ENCODE data around the gene EFL1. TPM values are rescaled to one million over a fixed set of nuclear protein-coding genes. Genes with fewer than 3 reads are reported as not detected.

Gene EFL1
- 24.6 and 27.8 TPM in 2 replicates for total RNA-seq (2012; rRNA removed)
- 8.7 and 10.1 TPM in 2 replicates for polyA plus RNA-seq (2012; rRNA removed)
- 2.4 and 3.1 TPM in 2 replicates for polyA plus RNA-seq (2012; cell fraction: cytosol; rRNA removed)
- polyA plus RNA-seq (2012; cell fraction: nucleus; rRNA removed; ENCODE audit: low replicate concordance) = 1.2 and 7.8 TPM in 2 replicates
- Bru-seq, nascent RNA = percentile 75 among the genes with signal in this experiment
- percentile 55 among the genes with signal in this experiment for BruChase-seq, experiment 1, labeled RNA remaining after a 6-hour chase
- BruChase-seq, experiment 2, labeled RNA remaining after a 2-hour chase = percentile 55 among the genes with signal in this experiment
- long read RNA-seq, transcript EFL1-201 (20 exons, 3,675 nt) = major isoform, 9 of 20 reads
- long read RNA-seq, partial matches to known transcripts = 4 of 20 reads
- long read RNA-seq, other reads (novel, unspliced or antisense) = 7 of 20 reads

DNA sequence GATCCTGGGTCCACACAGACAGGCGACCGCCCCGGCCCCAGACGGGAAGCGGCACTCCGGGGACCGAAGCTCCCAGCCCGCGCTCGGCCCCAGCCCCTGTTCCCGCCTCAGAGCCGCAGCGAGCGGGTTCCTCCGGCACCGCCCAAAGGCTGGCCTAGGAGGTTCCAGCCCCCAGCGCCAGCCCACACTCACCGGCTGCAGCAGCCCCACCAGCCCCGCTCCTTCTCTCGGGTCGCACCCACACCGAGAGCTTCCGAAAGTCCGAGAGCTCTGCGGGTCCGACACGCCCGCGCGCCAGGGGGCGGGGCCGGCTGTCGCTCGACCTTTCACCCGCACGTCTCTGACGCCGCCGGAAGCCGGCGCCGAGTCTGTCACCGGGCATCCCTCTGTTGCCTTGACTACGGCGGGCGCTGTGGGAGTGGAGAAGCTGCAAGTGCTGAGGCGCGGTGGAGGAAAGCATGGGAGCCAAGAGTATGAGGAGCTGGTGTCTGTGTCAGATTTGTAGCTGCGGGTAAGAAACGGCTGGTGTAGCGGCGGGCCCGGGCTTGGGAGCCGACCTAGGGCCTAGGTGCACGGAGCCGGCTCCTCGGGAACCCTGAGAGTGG is at the start of gene EFL1, which contains the start of gene SAXO2:
EFL1 (minus strand) TSS at position 313 of the 605 bp plus-strand sequence. CDS start 956 bp downstream, outside the sequence.
SAXO2 (plus strand) TSS at position 397 of the 605 bp plus-strand sequence; CDS start at position 459, 62 bp downstream.
- Histone ChIP-seq H4K5ac (ENCODE audit: low read depth, low read length) (peak within 1 kb of the TSS; percentile 8; the same call in 1 of the 2 replicates), H2BK120ac (ENCODE audit: low read depth, low read length) (no peak within 1 kb of the TSS), H3K4me2 (ENCODE audit: low read depth, low read length) (peak within 1 kb of the TSS; percentile 74), H3K56ac (ENCODE audit: extremely low read depth, insufficient read depth, low read length) (no peak within 1 kb of the TSS), H2AFZ (replicated peaks; ENCODE audit: low read length, poor library complexity) (peak within 1 kb of the TSS; percentile 97), H2BK15ac (ENCODE audit: low read depth, low read length) (no peak within 1 kb of the TSS), H3K4ac (ENCODE audit: low read depth, low read length) (peak within 1 kb of the TSS; percentile 36; the same call in 1 of the 2 replicates), H3K18ac (ENCODE audit: low read depth, low read length) (no peak within 1 kb of the TSS), H3K23ac (ENCODE audit: low read depth, low read length) (peak within 1 kb of the TSS; percentile 52; the same call in 1 of the 2 replicates), H4K8ac (ENCODE audit: low read depth in 2 of 2, low read length in 2 of 2) (peak within 1 kb of the TSS in 1 of 2 experiments; percentile 53; a peak in 2 of 4 replicates), H2AK9ac (replicated peaks; ENCODE audit: low read depth, low read length, poor library complexity) (no peak within 1 kb of the TSS), H2BK20ac (ENCODE audit: low read depth, low read length) (no peak within 1 kb of the TSS), H2AK5ac (ENCODE audit: low read depth, low read length) (no peak within 1 kb of the TSS), H3K9me3 (ENCODE audit: control insufficient read depth, insufficient read depth, low read length) (no peaks in the 10 kb centered on the region), H3K4me3 (ENCODE audit: insufficient read depth, low read depth, low read length) (peak within 1 kb of the TSS; percentile 85), H2BK5ac (ENCODE audit: low read depth, low read length, poor library complexity, severe bottlenecking) (peak within 1 kb of the TSS; percentile 67), H3K27me3 (ENCODE audit: control insufficient read depth, insufficient read depth, low read length) (no peaks in the 10 kb centered on the region), H4K20me1 (ENCODE audit: insufficient read depth, low read length) (no peaks in the 10 kb centered on the region), H3K9ac (ENCODE audit: low read depth, low read length) (peak within 1 kb of the TSS; percentile 25), H3K9me1 (ENCODE audit: insufficient read depth, low read length) (peaks cover 4% of the 10 kb centered on the region; the same call in 1 of the 2 replicates), H4K91ac (ENCODE audit: insufficient read depth, low read depth, low read length) (no peak within 1 kb of the TSS), H3K27ac (ENCODE audit: insufficient read depth, low read length) (peak within 1 kb of the TSS; percentile 56; the same call in 1 of the 2 replicates), H3K79me1 (ENCODE audit: low read depth in 1 of 2, low read length in 2 of 2) (peaks cover 13 to 23% of the 10 kb centered on the region in 2 experiments), H3K4me1 (ENCODE audit: control insufficient read depth, insufficient read depth, low read length) (peaks cover 4% of the 10 kb centered on the region; the same call in 1 of the 2 replicates), H3K14ac (replicated peaks; ENCODE audit: low read depth, low read length) (no peak within 1 kb of the TSS), H3K36me3 (ENCODE audit: control insufficient read depth, insufficient read depth, low read length) (no peaks in the 10 kb centered on the region; the same call in 1 of the 2 replicates)
- dilution Hi-C loops (cut with HindIII; ENCODE audit: low sequenced_read_pairs, unreplicated experiment) = no loop called here
- ChIA-PET CTCF (interaction anchor here (1.0 kb wide), 1 partner anchor 18 kb away, joined by 3 read pairs; no protein-coding TSS in a partner anchor), POLR2A (ENCODE audit: unreplicated experiment) (no interaction called here)
- ATAC-seq (ENCODE audit: low read depth) (peak; percentile 96), DNase-seq (peak; percentile 80)
- BruUV-seq (replicated peaks) = no TSS peak
- TF ChIP-seq RCOR1 (IDR thresholded peaks at IDR 0.05; ENCODE audit: insufficient replicate concordance, low read length) = no peak
- peak; percentile 81 for TF ChIP-seq POLR2A (IDR thresholded peaks at IDR 0.05; ENCODE audit: low read depth, low read length)
- TF ChIP-seq MXI1 (IDR thresholded peaks at IDR 0.05; ENCODE audit: borderline replicate concordance, low read depth, low read length) = peak; percentile 97
- TF ChIP-seq MAZ (IDR thresholded peaks at IDR 0.05; ENCODE audit: borderline replicate concordance, low read depth, low read length) = peak; percentile 61
- no peak for TF ChIP-seq NFE2L2 (IDR thresholded peaks at IDR 0.05; ENCODE audit: low read depth, low read length)
- TF ChIP-seq, protein P1, sequence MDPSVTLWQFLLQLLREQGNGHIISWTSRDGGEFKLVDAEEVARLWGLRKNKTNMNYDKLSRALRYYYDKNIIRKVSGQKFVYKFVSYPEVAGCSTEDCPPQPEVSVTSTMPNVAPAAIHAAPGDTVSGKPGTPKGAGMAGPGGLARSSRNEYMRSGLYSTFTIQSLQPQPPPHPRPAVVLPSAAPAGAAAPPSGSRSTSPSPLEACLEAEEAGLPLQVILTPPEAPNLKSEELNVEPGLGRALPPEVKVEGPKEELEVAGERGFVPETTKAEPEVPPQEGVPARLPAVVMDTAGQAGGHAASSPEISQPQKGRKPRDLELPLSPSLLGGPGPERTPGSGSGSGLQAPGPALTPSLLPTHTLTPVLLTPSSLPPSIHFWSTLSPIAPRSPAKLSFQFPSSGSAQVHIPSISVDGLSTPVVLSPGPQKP (IDR thresholded peaks at IDR 0.05; ENCODE audit: borderline replicate concordance, low read depth, low read length) = no peak
- TF ChIP-seq BHLHE40 (IDR thresholded peaks at IDR 0.05; ENCODE audit: low read depth, low read length) = no peak
- intact Hi-C loops (cut with micrococcal nuclease) = no loop called here
- in situ Hi-C loops (cut with MboI; ENCODE audit: low sequenced_read_pairs) = no loop called here
- WGBS, 2 experiments (ENCODE audit: extremely low coverage in 2 of 2, insufficient read length in 1 of 2) = 0% methylated on average over 18 of the region's 57 CpGs; no CpG with 5 or more reads in 1 of the 2 experiments
